HG03575 (cell line): Measurements from ENCODE around the gene DTX2.
"Not testable (repeated sequence)": the region's sequence is repeated elsewhere in the genome, so short reads cannot be mapped to it uniquely, and the experiment has no call there.

Experiments used
- ATAC-seq: cut with Tn5 transposase; IDR thresholded peaks from one replicate; pipeline ENCODE4 v1.9.1; 2021; ENCODE audit not compliant: unreplicated experiment, insufficient number of reproducible peaks, low FRiP score; ENCODE audit errors: extremely low read depth

The DTX2 gene

GRCh38 chr7:76441792-76442191 lies 19.7 kb upstream of the DTX2 start:
- ATAC-seq = not testable (repeated sequence)

DNA sequence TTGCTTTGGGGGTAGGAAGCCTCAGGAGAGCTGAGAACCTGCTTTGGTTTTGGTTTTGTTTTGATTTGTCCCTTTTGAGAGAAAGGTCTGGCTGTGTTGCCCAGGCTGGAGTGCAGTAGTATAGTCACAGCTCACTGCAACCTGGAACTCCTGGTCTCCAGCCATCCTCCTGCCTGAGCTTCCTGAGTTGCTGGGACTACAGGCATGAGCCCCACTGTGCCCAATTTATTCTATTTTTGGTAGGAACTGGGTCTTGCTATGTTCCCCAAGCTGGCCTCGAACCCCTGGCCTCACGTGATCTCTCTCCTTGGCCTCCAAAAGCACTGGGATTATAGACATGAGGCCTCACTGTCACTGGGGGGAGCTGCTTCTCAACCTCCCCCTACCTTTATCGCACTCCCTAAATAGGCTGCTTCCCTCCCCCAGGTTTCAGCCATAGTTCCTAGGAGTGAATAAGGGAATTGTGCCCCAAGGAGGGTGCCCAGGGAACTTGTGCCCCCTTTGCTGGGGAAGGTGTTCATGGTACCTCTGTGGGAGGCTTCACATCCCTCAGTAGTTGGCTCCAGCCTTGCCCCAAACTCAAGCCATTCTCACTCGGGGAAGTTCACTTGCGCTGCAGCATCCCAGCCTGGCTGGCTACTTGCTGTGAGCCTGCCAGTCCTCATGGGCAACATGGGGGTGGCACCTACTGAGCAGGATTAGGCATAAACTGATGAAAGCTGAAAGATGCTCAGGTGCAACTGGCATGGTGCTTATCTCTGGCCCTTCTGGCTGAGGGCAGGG lies 18.7 kb upstream of the DTX2 start:
- ATAC-seq = not testable (repeated sequence)

DNA sequence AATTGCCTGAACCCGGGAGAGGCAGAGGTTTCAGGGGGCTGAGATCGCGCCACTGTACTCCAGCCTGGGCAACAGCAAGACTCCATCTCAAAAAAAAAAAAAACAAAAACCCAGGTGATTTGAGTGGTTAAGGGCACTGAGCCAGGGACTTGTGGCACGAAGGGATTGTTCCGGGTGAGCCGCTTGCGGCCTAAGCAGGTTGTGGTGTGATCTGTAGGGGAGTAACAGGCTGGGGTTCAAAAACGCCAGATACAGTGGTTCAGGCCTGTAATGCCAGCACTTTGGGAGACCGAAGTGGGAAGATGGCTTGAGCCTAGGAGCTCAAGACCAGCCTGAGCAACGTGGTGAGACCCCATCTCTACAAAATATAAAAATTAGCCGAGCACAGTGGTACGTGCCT lies 17.7 kb upstream of the DTX2 start:
- not testable (repeated sequence) for ATAC-seq

DNA sequence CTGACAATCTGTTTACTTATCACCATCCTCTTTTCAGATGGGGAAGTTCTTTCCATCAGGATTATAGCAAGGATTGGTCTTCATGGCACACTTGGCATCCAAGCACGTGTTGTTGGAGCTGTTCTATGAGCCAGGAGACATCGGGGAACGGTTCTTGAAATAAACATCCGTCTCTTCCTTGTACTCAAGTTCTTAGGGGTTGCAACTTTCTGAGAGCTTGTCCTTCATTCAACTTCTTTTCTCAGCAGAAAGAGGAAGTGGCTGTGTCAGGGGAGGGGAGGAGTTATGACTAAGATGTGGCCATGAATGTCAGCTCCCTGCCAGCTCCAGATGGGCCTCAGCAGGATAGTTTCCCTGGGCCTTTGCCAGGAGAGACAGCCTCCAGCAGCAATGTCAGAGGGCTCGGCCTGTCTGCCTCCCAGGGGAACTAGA lies 15.9 kb upstream of the DTX2 start:
- ATAC-seq = not testable (repeated sequence)

GRCh38 chr7:76457017-76457416 lies 4.5 kb upstream of the DTX2 start:
- ATAC-seq = not testable (repeated sequence)

DNA sequence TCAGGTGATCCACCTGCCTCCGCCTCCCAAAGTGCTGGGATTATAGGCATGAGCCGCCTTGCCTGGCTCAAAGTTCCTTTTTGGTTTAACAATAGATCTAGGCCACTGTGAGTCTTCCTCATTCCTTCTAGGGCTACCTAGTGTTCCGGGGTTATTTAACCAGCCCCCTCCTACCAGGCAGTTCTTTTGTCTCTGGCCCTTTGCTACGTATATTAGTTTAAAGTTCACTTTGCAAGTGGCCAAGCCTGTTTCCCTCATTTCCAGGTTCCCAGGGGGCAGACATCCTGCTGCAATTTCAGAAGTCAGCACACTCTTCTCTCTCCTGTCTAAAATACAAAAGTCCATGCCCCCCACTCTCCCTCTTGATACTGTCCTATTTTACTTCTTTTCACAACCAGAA lies 3.0 kb upstream of the DTX2 start:
- not testable (repeated sequence) for ATAC-seq

GRCh38 chr7:76460767-76461166 lies 742 bp upstream of the DTX2 start:
- ATAC-seq = not testable (repeated sequence)

DNA sequence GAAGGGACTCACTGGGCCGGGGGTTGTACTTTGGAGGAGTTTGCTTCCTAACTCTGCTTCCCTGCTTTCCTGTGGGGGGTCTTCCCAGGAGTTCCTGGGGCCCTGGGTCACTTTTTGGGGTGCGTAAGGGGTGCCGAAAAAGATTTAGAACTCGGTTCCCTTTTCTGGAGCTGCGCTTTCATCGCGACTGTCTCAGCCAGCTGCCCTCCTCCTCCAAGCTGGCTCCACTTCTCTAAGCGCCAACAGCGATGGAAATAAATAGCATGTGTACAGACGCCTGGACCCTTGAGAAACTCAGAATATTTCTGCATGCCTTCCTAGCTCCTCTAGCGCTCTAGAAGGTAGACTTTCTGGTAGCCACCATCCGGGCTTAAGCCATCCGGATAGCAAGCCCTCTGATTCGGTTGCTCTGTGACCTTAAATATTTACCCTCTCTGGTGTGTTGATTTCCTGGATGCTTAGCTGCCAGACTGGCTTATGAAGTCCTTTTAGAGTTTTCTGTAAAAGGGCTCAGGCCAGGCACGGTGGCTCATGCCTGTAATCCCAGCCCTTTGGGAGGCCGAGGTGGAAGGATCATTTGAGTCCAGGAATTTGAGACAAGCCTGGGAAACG lies 868 bp downstream of the DTX2 start:
- not testable (repeated sequence) for ATAC-seq

DNA sequence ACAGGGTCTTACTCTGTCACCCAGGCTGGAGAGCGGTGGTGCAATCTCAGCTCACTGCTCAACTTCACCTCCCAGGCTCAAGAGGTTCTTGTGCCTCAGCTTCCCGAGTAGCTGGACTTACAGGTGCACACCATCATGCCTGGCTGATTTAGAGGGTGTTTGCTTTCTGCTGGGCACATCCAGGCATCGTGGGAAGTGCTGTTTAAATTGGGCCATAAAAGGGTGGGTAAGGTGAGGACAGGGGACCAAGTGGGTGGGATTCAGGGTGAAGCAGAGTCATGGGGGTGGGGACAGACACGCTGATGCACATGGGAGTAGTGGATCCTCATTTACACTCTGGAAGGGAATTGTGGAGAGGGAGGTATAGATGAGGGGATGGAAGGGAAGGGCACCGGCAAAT lies 3.5 kb downstream of the DTX2 start:
- ATAC-seq = not testable (repeated sequence)

DNA sequence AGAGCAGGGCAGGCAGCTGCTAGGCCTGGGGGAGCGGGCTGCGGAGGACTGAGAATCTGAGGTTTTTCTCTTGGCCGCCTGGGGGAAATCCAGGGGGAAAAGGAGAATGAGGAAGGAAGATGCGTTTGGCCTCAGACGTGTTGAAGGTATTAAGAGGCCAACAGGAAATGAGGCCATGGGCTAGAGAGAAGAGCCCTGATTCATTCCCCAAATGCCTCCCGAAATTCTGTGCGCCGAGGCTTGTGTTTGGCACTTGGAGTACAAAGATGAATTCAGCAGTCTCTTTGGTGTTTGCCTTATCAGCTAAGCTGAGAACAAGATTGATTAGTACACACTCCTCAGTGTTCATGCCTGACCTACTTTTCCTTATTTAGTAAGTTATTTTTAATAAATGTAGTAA lies 4.4 kb downstream of the DTX2 start:
- not testable (repeated sequence) for ATAC-seq

GRCh38 chr7:76467743-76468404 lies 6.4 kb downstream of the DTX2 start:
- ATAC-seq = not testable (repeated sequence)

- not testable (repeated sequence) for ATAC-seq
These were observed 10.2 kb downstream of the DTX2 start for GRCh38 chr7:76471556-76472221.

DNA sequence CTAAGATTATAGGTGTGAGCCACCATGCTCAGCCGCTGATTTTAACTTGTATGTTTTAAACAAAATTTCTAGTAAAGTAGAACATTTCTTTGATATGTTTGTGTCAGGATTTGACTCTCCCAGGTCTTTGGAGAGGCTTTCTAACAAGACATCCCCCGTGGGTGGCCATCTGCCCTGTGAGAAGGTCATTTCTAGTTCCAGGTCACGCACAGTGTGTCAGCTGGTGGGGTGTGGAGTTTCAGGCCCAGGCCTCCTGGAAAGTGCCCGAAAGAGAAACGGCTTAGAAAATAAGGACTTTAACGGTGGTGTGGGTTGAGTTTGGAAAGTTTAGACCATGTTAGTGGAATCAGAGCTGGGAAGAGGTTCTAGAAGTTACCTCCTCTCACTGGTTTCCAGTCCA lies 11.6 kb downstream of the DTX2 start:
- ATAC-seq = not testable (repeated sequence)

DNA sequence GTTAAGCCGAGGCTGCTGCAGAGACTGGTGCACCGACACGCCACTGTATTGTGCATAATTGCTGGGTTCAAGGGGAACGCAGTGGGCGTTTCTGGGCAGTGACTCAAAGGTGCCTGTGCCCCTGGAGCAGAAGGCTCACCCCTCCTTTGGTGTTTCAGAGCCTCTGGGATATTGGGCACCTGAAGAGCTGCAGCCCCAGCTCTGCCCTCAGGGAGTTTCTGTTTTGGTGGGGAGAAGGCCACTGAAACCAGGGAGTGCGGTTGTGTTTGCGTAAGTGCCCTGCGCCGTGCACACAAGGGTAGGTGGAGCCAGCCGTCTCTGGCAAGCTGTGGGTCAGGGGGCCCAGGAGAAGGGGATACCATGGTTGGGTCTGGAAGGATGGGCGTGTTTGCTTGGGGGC lies 14.8 kb downstream of the DTX2 start:
- ATAC-seq = not testable (repeated sequence)

GRCh38 chr7:76476742-76477474 lies 15.4 kb downstream of the DTX2 start:
- ATAC-seq = not testable (repeated sequence)

DNA sequence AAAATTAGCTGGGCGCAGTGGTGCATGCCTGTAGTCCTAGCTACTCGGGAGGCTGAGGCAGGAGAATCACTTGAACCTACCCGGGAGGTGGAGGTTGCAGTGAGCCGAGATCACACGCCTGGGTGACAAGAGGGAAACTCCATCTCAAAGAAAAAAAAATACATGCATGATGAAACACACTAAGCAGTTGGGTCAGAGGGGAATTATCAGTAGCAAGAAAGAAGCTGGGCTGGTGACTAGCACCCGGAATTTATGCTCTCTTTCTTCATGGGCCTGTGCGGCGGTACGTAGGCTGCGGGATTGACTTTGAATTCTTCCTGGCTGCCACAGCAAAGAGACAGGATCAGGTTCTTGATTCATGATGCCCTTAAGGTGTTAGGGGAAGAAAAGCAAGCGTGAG lies 18.1 kb downstream of the DTX2 start:
- ATAC-seq = not testable (repeated sequence)

- not testable (repeated sequence) for ATAC-seq
These were observed 19.1 kb downstream of the DTX2 start for GRCh38 chr7:76480403-76481253.

DNA sequence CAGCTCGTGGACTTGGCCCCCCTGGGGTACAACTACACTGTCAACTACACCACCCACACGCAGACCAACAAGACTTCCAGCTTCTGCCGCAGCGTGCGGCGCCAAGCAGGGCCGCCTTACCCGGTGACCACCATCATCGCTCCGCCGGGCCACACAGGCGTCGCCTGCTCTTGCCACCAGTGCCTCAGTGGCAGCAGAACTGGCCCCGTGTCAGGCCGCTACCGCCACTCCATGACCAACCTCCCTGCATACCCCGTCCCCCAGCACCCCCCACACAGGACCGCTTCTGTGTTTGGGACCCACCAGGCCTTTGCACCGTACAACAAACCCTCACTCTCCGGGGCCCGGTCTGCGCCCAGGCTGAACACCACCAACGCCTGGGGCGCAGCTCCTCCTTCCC lies 21.2 kb downstream of the DTX2 start:
- not testable (repeated sequence) for ATAC-seq
